ENCODE measurements around the gene LRRC3.

LRRC3 gene

DNA sequence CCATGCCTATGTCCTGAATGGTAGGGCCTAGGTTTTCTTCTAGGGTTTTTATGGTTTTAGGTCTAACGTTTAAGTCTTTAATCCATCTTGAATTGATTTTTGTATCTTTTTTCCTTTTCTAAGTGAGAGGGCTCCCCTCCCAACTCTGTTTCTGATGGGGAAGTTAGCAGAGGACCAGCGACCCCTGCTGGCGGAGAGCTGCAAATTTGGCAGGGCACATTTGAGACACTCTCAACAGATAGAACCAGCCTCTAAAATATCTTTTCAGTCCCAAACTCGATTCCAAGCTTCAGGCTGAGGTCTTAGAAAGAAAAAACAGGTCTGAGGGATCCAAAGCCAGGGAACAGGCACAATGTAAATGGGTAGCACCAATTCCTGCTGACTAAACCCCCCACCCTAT is 32.5 kb downstream of the LRRC3 start:
- Histone ChIP-seq H3K27ac (ENCODE audit: low read length, poor library complexity, severe bottlenecking) (no peak overlapping the region), H3K14ac (ENCODE audit: low read length in 2 of 2) (no peak overlapping the region), H3K18ac (ENCODE audit: low read depth in 1 of 2, low read length in 2 of 2) (no peak overlapping the region), H2AFZ (ENCODE audit: low read depth, low read length) (no peak overlapping the region), H2BK12ac (ENCODE audit: low read length in 2 of 2) (no peak overlapping the region), H3K79me1 (replicated peaks; ENCODE audit: low read length, poor library complexity, severe bottlenecking) (no peaks in the 10 kb centered on the region), H3K4me1 (ENCODE audit: control insufficient read depth, insufficient read depth, low read depth, low read length) (no peaks in the 10 kb centered on the region), H2BK120ac (ENCODE audit: low read depth, low read length) (no peak overlapping the region), H2BK15ac (ENCODE audit: low read depth, poor library complexity, severe bottlenecking) (no peak overlapping the region), H3K4ac (ENCODE audit: low read depth in 1 of 2, low read length in 2 of 2) (no peak overlapping the region), H4K8ac (ENCODE audit: low read length) (no peak overlapping the region), H3K4me2 (ENCODE audit: low read length, poor library complexity, severe bottlenecking) (no peak overlapping the region), H3K36me3 (ENCODE audit: control insufficient read depth in 1 of 2, insufficient read depth in 2 of 2, low read depth in 1 of 2, low read length in 2 of 2) (no peaks in the 10 kb centered on the region), H2BK5ac (ENCODE audit: low read depth, low read length, poor library complexity, severe bottlenecking) (no peak overlapping the region), H4K91ac (ENCODE audit: low read length) (no peak overlapping the region), H3K9me3 (ENCODE audit: control insufficient read depth, low read length) (peaks cover 12% of the 10 kb centered on the region), H3K23ac (ENCODE audit: low read length in 2 of 2) (no peak overlapping the region), H3K9ac (ENCODE audit: low read length) (no peak overlapping the region), H3K27me3 (ENCODE audit: control insufficient read depth in 1 of 2, insufficient read depth in 1 of 2, low read length in 2 of 2) (peaks cover 12 to 15% of the 10 kb centered on the region in 2 experiments), H3K4me3 (ENCODE audit: insufficient read depth in 1 of 2, low read depth in 1 of 2, low read length in 2 of 2) (no peak overlapping the region), H2AK5ac (ENCODE audit: low read length, severe bottlenecking) (no peak overlapping the region)
- 28% methylated on average over 4 of the region's 4 CpGs for WGBS
- DNase-seq = peak; percentile 11

DNA sequence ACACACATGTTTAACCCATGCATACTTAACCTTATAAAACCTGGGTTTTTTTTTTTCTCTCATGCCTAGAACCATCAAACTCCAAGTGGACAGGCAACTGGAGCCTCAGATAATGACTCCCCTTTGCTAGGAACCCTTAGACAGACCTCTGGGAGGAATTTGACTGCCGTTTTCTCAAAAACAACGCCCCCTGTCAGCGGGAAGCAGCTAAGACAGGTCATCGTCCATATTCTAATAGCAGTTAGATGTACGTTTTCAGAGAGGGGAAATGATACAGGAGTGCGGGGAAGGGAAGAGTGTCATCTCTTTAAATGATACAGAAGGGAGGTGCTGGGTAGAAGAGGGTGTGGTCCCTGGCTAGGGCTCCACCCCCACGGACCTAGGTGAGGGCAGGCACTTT is 34.7 kb downstream of the LRRC3 start:
- Histone ChIP-seq H3K36me3 (ENCODE audit: control insufficient read depth in 1 of 2, insufficient read depth in 2 of 2, low read depth in 1 of 2, low read length in 2 of 2) (no peaks in the 10 kb centered on the region), H3K23ac (ENCODE audit: low read length in 2 of 2) (no peak overlapping the region), H2BK15ac (ENCODE audit: low read depth, poor library complexity, severe bottlenecking) (no peak overlapping the region), H3K27me3 (ENCODE audit: control insufficient read depth in 1 of 2, insufficient read depth in 1 of 2, low read length in 2 of 2) (peaks cover 8 to 12% of the 10 kb centered on the region in 2 experiments), H2AK5ac (ENCODE audit: low read length, severe bottlenecking) (no peak overlapping the region), H3K4me2 (ENCODE audit: low read length, poor library complexity, severe bottlenecking) (no peak overlapping the region), H4K91ac (ENCODE audit: low read length) (no peak overlapping the region), H3K4me3 (ENCODE audit: insufficient read depth in 1 of 2, low read depth in 1 of 2, low read length in 2 of 2) (no peak overlapping the region), H3K9ac (ENCODE audit: low read length) (no peak overlapping the region), H3K9me3 (ENCODE audit: control insufficient read depth, low read length) (peaks cover 23% of the 10 kb centered on the region), H3K79me1 (replicated peaks; ENCODE audit: low read length, poor library complexity, severe bottlenecking) (no peaks in the 10 kb centered on the region), H2BK120ac (ENCODE audit: low read depth, low read length) (no peak overlapping the region), H4K8ac (ENCODE audit: low read length) (no peak overlapping the region), H3K4me1 (ENCODE audit: control insufficient read depth, insufficient read depth, low read depth, low read length) (no peaks in the 10 kb centered on the region), H2BK12ac (ENCODE audit: low read length in 2 of 2) (no peak overlapping the region), H2AFZ (ENCODE audit: low read depth, low read length) (no peak overlapping the region), H3K4ac (ENCODE audit: low read depth in 1 of 2, low read length in 2 of 2) (no peak overlapping the region), H3K14ac (ENCODE audit: low read length in 2 of 2) (no peak overlapping the region), H2BK5ac (ENCODE audit: low read depth, low read length, poor library complexity, severe bottlenecking) (no peak overlapping the region), H3K27ac (ENCODE audit: low read length, poor library complexity, severe bottlenecking) (no peak overlapping the region), H3K18ac (ENCODE audit: low read depth in 1 of 2, low read length in 2 of 2) (no peak overlapping the region)
- no peak for DNase-seq
- 75% methylated on average over 6 of the region's 7 CpGs for WGBS

DNA sequence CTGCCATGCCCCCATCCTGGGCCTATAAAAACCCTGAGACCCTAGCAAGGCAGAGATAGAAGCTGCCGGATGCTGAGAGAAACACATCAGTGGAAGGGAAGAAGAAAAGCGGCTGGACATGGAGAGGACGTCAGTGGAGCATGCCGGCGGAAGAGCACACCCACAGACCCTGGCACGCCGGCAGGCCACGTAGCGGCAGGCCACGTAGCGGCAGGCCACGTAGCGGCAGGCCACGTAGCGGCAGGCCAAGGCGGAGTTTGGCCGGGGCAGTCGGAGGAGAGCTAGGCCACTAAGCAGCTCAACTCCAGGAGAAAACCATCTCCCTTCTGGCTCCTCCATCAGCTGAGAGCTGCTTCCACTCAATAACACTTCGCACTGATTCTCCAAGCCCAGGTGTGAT is 35.1 kb downstream of the LRRC3 start:
- Histone ChIP-seq H3K4me2 (ENCODE audit: low read length, poor library complexity, severe bottlenecking) (no peak overlapping the region), H3K79me1 (replicated peaks; ENCODE audit: low read length, poor library complexity, severe bottlenecking) (no peaks in the 10 kb centered on the region), H3K36me3 (ENCODE audit: control insufficient read depth in 1 of 2, insufficient read depth in 2 of 2, low read depth in 1 of 2, low read length in 2 of 2) (no peaks in the 10 kb centered on the region), H2BK5ac (ENCODE audit: low read depth, low read length, poor library complexity, severe bottlenecking) (no peak overlapping the region), H3K4me3 (ENCODE audit: insufficient read depth in 1 of 2, low read depth in 1 of 2, low read length in 2 of 2) (no peak overlapping the region), H3K18ac (ENCODE audit: low read depth in 1 of 2, low read length in 2 of 2) (no peak overlapping the region), H2AK5ac (ENCODE audit: low read length, severe bottlenecking) (no peak overlapping the region), H3K9ac (ENCODE audit: low read length) (no peak overlapping the region), H4K91ac (ENCODE audit: low read length) (no peak overlapping the region), H3K9me3 (ENCODE audit: control insufficient read depth, low read length) (peaks cover 23% of the 10 kb centered on the region), H3K4ac (ENCODE audit: low read depth in 1 of 2, low read length in 2 of 2) (no peak overlapping the region), H3K4me1 (ENCODE audit: control insufficient read depth, insufficient read depth, low read depth, low read length) (no peaks in the 10 kb centered on the region), H2AFZ (ENCODE audit: low read depth, low read length) (no peak overlapping the region), H2BK15ac (ENCODE audit: low read depth, poor library complexity, severe bottlenecking) (no peak overlapping the region), H3K14ac (ENCODE audit: low read length in 2 of 2) (no peak overlapping the region), H4K8ac (ENCODE audit: low read length) (no peak overlapping the region), H3K27me3 (ENCODE audit: control insufficient read depth in 1 of 2, insufficient read depth in 1 of 2, low read length in 2 of 2) (peaks cover 11 to 12% of the 10 kb centered on the region in 2 experiments), H2BK12ac (ENCODE audit: low read length in 2 of 2) (no peak overlapping the region), H3K23ac (ENCODE audit: low read length in 2 of 2) (no peak overlapping the region), H2BK120ac (ENCODE audit: low read depth, low read length) (no peak overlapping the region), H3K27ac (ENCODE audit: low read length, poor library complexity, severe bottlenecking) (no peak overlapping the region)
- 92% methylated on average over 19 of the region's 19 CpGs for WGBS
- no peak for DNase-seq

DNA sequence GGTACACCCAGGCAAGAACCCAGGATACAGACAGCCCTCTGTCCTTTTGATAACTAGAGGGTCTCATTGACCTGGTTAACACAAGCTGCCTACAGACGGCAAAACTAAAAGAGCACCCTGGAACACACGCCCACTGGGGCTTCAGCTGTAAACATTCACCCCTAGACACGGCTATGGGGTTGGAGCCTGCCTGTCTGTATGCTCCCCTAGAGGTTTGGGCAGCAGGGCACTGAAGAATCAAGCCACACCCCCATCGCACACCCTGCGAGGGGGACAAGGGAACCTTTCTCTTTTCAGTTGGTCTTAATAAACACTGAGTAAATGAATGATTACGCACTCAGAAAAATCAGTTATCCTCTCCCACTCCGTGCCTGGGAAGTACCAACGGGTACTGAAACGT is 35.5 kb downstream of the LRRC3 start:
- Histone ChIP-seq H3K4me3 (ENCODE audit: insufficient read depth in 1 of 2, low read depth in 1 of 2, low read length in 2 of 2) (no peak overlapping the region), H2AFZ (ENCODE audit: low read depth, low read length) (no peak overlapping the region), H2BK5ac (ENCODE audit: low read depth, low read length, poor library complexity, severe bottlenecking) (no peak overlapping the region), H3K27ac (ENCODE audit: low read length, poor library complexity, severe bottlenecking) (no peak overlapping the region), H2AK5ac (ENCODE audit: low read length, severe bottlenecking) (no peak overlapping the region), H3K4ac (ENCODE audit: low read depth in 1 of 2, low read length in 2 of 2) (no peak overlapping the region), H3K4me2 (ENCODE audit: low read length, poor library complexity, severe bottlenecking) (no peak overlapping the region), H2BK12ac (ENCODE audit: low read length in 2 of 2) (no peak overlapping the region), H2BK120ac (ENCODE audit: low read depth, low read length) (no peak overlapping the region), H3K27me3 (ENCODE audit: control insufficient read depth in 1 of 2, insufficient read depth in 1 of 2, low read length in 2 of 2) (peaks cover 13 to 15% of the 10 kb centered on the region in 2 experiments), H3K4me1 (ENCODE audit: control insufficient read depth, insufficient read depth, low read depth, low read length) (no peaks in the 10 kb centered on the region), H3K36me3 (ENCODE audit: control insufficient read depth in 1 of 2, insufficient read depth in 2 of 2, low read depth in 1 of 2, low read length in 2 of 2) (no peaks in the 10 kb centered on the region), H4K8ac (ENCODE audit: low read length) (no peak overlapping the region), H3K23ac (ENCODE audit: low read length in 2 of 2) (no peak overlapping the region), H3K79me1 (replicated peaks; ENCODE audit: low read length, poor library complexity, severe bottlenecking) (no peaks in the 10 kb centered on the region), H4K91ac (ENCODE audit: low read length) (no peak overlapping the region), H3K9ac (ENCODE audit: low read length) (no peak overlapping the region), H3K18ac (ENCODE audit: low read depth in 1 of 2, low read length in 2 of 2) (no peak overlapping the region), H2BK15ac (ENCODE audit: low read depth, poor library complexity, severe bottlenecking) (no peak overlapping the region), H3K9me3 (ENCODE audit: control insufficient read depth, low read length) (peaks cover 23% of the 10 kb centered on the region), H3K14ac (ENCODE audit: low read length in 2 of 2) (no peak overlapping the region)
- no peak for DNase-seq
- WGBS = 91% methylated on average over 9 of the region's 9 CpGs
